SH-SY5Y (cell line): Measurements from ENCODE around the gene COBLL1.

Source experiments
- GATA2 ChIP-seq: IDR thresholded peaks from 2 replicates; pipeline ENCODE4 v1.6.1; 2011; ENCODE audit warnings: mild to moderate bottlenecking, low read depth, low read length
- GATA3 ChIP-seq: IDR thresholded peaks from 2 replicates; pipeline ENCODE4 v1.6.1; 2011; ENCODE audit warnings: low read depth, mild to moderate bottlenecking, low read length, moderate library complexity

- TF ChIP-seq GATA3 = no peak
- no peak for TF ChIP-seq GATA2
Measured at GRCh38 chr2:164813535-164813934, 28.1 kb downstream of the COBLL1 start.
